HG02981 (cell line): ENCODE data around the gene HCK.
"Not testable (repeated sequence)": the region's sequence is repeated elsewhere in the genome, so short reads cannot be mapped to it uniquely, and the experiment has no call there.

ENCODE experiments used
- ATAC-seq: cut with Tn5 transposase; IDR thresholded peaks from one replicate; pipeline ENCODE4 v1.9.1; 2021; ENCODE audit warnings: mild to moderate bottlenecking, moderate library complexity; ENCODE audit not compliant: unreplicated experiment

The HCK gene

DNA sequence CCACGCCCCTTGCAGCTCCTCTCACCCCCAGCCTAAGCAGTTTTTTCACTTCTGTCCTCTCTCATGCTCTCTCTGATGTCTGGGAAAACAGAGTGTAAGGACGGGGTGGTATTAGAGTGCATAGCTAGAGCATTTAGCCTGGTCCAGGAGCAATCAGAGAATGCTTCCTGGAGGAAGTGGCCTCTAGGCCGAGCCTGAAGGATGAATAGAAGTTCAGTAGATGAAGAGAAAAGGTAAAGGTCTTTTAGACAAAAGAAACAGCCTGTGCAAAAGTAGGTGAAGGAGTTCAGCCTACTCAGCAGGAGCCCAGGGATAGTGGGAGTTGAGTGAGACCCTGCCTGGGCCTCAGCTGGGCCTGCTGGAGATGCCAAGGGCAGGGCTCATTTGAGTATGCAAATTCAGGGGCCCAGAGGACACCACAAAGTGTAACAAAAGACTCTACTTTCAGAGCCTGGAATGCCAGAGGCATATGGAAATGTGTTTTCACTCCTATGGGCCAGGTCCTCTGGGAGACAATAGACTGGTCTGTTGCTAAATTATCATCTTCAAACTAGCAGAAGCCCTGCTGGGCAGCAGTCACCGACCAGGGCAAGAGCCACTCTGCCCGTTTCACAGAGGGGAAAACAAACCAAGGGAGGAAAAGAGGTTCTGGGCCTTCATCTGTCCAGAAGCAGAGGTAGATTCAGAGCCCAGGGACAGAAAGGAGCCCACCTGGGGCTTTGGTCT lies 37.8 kb downstream of the HCK start:
- ATAC-seq = no peak

DNA sequence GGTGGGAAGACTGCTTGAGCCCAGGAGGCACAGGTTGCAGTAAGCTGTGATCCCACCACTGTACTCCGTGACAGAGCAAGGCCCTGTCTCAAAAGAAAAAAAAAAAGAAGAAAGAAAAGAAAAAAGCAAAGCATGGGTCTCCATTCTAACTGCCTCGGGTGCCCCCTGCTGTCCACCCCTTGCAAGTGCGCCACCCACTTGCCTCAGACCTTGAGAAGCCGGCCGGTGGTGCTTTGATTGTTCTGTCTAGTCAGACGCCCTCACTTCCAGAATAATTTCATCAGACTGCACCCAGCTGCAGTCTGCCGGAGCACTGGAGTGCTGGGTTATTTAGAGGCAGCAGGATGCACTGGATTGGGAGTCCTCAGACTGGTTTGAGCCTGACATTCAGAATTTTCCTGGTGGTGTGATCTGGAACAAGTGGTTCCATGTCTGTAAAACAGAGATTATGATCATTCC lies 39.9 kb downstream of the HCK start:
- no peak for ATAC-seq

DNA sequence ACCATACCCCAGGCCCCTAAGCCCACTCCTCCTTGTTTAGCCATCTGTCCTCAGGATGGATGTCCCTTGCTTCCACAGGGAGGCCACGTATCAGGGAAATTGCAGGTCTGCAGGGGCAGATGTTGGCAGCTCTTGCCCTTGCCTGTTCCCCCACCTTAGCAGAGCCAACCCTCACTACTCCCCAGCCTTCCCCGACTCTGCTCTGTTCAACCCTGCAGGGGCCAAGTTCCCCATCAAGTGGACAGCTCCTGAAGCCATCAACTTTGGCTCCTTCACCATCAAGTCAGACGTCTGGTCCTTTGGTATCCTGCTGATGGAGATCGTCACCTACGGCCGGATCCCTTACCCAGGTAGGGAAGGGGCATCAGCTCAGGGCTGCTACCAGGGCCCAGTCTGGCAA lies 46.7 kb downstream of the HCK start:
- no peak for ATAC-seq

DNA sequence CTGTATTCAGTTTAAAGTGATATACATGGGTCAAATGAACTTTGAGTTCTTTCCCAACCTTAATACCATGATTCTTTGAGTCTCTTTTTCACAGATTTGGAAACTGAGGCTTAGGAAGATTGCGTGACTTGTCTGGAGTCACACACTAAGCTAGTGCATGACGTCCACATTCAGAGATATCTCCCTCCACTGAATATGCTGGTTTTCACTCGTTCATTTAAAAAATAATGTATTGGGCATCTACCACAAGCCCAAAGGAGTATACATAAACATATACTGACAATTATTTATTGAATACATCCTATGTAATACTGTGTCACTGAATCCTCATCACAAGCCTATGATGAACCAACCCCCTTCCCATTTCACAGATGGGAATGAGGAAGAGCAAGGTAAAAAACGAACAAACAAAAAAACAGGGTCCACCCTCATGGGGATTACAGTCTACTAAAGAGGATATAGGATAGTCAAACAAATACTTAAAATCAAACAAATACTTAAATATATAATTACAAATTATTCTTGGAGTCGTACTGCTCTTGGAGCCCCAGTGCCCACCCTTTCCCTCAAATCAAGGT lies 56.9 kb downstream of the HCK start:
- ATAC-seq = no peak

DNA sequence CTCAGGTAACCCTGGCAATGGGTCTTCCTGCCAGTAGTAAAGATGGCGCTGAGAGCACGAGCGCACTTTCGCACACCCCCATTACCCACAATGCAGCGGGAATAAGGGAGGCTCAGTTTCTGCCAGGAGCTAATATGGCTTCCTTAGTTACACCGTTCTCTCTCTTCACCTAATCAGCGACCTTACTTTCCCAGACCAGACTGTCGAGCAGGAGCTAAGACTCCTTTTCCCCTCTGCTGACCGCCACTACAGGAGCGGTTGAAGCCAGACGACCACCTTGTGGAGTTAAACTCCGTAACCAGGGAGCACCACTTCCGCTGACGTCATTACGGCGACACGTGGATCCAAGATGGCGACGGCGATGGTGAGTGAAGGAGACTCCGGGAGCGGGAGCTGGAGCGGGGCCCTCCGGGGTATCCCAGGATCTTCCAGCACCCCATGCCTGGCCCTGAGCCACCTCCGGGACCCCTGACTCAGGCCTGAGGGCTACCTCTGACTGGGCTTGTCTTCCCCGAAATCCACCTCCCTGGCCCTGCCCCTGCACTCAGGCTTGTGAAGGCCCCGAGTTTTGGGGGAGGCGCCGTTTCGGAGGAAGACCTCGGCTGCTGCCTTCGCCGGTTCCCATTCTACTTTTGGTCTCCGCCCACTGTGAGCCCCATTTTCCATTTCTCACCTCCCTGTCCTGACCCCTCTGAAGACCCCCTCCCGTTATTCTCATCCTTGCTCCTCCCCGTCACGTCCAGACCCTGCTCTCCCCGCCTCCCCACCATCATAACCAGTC lies 57.5 kb downstream of the HCK start, which contains the start of gene TM9SF4:
TM9SF4 (plus strand) TSS at position 323 of the 781 bp plus-strand sequence; CDS start at position 350, 27 bp downstream.
- peak; percentile 78 for ATAC-seq

DNA sequence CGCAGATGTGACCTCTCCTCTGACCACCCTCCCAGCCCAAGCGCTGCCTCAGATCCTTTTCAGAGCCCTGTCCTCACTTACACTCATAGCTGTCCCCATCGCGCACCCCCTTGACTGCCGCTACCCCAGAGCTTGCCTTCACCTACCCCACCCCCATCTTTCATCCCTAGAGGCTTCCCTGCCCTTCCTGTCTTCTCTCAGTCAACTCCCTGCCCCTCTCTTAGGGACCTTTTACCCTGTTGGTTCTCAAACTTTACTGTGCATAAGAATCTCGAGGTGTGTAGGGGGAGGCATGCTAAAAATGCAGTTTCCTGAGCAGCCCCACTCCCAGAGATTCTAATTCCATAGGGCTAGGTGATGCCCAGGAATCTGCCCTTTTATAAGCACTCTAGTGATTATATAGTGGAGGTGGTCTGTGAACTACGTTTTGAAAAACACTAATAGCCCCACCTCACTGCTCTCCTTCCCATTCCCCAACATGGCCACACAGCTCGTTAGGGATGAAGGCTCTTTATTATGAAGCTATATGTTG lies 58.2 kb downstream of the HCK start:
- peak; percentile 20 for ATAC-seq

DNA sequence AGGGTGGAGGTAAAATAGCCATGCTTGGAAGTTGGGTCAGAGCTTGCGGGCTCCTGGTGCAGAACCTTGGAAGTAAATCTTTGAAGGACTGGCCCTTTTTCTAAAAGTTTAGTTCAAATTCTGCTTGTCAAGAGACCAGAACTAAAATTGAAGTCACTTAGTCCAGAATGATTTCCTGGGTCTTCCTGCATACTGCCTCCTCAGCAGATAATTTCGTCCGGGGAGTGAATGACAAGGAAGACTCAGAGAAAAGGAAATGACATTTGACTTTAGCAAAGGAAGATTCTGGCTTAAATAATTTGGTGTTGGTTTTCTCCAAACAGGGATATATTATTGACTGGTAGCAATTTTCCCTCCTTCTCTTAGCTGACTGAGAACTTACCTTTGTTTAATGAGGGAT lies 58.7 kb downstream of the HCK start:
- ATAC-seq = no peak

DNA sequence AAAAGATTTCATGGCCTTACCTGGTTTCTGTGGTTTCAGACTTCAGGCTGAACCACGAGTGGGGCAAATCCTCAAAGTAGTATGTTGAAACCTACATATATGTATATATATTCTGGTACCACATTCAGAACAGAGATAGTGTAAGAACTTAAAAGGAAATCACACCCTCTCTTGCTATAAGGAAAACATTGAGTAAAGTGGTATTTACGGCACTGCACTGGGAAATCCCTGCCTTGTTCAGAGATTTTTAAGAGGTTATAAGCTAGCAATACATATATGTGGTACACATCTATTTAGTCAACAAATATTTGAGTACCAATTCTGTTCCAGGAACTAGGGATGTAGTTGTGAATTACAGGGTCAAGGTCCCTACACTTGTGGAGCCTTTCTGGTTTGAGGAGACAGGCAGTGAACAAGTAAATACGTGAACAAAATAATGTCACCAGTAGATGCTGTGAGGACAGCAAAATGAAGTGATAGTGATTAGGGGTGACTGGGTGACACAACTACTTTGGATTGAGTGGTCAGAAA lies 59.2 kb downstream of the HCK start:
- ATAC-seq = no peak

DNA sequence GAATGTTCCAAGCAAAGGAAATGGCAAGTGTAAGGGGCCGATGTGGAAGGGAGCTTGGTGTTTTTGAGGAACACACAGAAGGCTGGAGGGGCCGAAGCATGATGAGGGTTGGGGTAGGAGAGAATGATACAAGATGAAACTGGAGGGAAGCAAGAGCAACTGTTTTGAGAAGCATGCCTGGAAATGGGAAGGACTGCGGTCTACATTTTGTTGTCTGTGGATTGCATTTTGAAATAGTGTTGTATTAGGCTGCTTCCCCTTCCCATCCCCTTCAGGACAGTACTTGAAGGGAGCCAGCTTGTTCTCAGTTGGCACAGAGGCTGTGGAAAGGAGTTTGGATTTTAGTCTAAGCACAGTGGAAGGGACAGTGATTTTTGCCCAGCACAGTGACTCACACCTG lies 59.7 kb downstream of the HCK start:
- no peak for ATAC-seq

DNA sequence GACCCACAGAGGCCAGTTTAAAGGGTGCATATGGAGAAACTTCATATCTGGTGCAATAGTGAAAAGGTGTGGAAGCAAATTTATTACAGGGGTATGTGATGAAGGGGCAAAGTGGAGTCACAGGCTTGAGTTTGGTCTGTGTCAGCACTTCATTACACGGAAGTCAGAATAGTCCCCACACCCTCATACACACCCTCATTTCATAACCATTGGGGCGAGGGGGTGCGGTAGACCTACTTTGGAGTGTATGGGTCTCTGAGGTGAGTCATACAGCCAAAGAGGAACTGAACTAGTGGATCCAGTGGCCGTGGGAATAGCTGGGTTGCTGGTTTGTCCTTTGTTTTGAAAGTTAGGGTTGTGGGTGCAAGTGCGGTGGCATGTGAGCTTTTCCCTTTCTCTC lies 60.8 kb downstream of the HCK start:
- no peak for ATAC-seq

DNA sequence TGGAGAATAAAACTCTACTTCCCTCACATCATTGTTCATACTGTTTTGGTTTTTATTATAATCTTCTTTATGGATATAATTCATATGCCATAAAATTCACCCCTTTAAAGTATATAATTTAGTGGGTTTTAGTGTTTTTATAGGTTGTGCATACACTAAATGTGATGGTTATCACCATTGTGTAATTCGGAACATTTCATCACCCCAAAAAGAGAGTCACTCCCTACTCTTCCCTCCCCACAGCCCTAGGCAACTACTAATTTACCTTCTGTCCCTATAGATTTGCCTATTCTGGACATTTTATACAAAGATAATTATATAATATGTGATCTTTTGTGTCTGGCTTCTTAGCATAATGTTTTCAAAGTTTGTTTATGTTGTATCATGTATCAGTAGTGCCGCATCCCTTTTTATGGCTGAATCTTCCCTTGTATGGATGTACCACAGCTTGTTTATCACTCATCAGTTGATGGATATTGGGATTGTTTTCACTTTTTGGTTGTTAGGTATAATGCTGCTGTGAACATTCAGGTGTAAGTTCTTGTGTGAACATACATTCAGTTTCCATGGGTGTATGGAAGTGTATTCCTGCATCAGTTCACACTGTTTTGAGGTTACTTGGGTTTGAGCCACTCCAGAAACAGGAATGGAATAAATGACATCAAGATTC lies 61.7 kb downstream of the HCK start:
- no peak for ATAC-seq

DNA sequence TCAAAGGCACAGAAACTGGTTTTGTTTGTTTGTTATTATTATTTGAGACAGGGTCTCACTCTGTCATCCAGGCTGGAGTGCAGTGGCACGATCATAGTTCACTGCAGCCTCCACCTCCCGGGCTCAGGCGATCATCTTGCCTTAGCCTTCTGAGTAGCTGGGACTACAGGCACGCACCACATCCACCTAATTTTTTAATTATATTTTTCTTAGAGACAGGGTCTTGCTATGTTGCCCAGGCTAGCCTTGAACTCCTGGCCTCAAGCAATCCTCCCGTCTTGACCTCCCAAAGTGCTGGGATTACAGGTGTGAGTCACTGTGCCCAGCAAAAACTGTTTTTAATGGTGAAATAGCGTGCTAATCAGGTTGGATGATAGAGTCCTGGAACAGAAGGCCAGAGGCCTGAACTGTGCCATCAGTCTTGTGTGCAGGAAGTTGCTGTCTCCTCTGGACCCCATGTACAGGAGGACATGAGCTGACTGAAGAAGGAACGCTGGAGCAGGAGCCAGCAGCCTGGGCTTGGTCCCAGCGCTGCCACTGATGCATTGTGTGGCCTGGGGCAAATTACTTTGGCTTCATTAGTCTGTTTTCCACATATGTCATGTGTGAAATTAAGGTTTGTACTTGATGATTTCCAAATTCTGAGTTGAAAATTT lies 62.4 kb downstream of the HCK start:
- ATAC-seq = no peak

DNA sequence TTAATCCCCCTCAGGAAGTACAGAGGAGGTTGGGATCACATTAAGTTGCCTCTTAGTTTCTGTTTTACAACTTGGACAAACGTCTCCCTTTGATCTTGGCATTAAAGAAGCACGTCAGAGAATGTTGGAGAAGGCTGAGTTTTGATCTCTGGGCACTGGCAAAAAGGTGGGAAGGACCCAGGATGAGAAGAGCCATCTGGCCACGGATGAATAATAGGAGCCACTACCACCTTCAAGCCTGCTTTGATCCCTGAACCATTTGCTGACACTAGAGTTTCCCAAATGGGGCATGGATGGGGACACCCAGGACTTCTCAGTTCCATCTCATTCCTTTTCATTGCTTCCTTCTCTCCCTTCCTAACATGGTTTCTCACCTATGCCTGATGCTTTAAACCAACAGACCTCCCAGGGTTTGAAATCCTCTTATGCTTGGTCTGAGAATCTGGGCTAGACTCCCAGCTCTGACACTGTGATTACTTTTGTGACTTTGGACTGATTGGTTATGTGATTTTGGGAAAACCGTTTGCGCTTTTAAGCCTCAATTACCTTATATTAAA lies 63.2 kb downstream of the HCK start:
- ATAC-seq = no peak

DNA sequence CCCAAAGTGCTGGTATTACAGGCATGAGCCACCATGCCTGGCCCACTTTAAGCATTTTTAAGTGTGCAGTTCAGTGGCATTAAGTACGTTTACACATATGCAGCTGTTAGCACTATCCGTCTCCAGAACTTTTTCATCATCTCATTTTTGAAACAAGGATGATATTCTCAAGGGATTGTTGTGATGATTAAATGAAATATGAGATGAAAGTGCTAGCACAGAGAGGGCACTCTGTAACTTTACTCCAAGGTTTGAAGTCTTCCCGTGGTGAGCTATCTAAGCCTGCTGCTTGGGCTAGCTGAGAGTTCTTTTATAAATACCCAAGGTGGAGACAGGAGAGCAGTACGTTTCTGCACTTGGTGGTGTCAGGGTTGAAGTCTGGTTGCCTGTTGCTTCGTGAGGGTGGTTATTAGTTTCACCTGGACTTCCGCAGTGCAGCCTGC lies 64.1 kb downstream of the HCK start:
- ATAC-seq = no peak

DNA sequence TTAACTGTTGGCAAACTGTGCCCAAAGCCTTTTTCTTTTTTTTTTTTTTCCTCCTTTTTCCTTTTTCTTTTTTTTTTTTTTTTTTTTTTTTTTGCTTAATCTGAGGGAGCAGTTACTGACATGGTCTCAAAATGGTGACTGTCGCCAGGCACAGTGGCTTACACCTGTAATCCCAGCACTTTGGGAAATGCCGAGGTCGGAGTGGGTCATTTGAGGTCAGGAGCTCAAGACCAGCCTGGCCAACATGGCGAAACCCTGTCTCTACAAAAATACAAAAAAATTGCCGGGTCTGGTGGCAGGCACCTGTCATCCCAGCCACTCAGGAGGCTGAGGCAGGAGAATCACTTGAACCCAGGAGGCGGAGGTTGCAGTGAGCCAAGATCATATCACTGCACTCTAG lies 64.8 kb downstream of the HCK start:
- not testable (repeated sequence) for ATAC-seq

DNA sequence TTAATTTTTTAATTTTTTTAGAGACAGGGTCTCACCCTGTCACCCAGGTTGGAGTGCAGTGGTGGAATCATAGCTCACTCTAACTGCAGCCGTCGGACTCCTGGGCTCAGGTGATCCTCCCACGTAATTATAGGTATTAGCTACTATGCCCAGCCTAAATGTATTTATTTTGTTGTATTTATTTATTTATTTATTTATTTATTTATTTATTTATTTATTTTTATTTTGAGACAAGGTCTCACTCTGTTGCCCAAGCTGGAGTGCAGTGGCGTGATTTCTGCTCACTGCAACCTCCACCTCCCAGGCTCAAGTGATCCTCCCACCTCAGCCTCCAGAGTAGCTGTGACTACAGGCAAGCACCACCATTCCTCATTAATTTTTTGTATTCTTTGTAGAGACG lies 66.4 kb downstream of the HCK start:
- not testable (repeated sequence) for ATAC-seq

DNA sequence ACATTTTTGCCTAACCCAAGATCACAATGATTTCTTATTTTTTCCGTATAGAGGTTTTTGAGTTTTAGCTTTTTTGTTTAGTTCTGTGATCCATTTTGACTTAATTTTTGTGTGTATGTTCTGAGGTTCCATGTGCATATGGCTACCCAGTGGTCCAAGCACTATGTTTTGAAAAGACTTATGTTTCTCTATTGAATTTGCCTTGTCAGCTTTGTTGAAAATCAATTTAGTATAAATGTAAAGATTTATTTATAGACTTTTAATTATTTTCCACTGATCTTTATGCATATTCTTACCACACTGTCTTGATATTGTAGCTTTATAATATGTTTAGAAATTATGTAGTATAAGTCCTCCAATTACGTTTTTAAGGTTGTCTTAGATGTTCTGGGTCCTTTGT lies 67.7 kb downstream of the HCK start:
- ATAC-seq = no peak

DNA sequence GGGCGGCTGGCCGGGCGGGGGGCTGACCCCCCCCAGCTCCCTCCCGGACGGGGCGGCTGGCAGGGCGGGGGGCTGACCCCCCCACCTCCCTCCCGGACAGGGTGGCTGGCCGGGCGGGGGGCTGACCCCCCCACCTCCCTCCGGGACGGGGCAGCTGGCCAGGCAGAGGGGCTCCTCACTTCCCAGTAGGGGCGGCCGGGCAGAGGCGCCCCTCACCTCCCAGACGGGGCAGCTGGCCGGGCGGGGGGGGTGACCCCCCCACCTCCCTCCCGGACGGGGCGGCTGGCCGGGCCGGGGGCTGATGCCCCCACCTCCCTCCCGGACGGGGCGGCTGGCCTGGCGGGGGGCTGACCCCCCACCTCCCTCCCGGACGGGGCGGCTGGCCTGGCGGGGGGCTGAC lies 69.9 kb downstream of the HCK start:
- not testable (repeated sequence) for ATAC-seq

DNA sequence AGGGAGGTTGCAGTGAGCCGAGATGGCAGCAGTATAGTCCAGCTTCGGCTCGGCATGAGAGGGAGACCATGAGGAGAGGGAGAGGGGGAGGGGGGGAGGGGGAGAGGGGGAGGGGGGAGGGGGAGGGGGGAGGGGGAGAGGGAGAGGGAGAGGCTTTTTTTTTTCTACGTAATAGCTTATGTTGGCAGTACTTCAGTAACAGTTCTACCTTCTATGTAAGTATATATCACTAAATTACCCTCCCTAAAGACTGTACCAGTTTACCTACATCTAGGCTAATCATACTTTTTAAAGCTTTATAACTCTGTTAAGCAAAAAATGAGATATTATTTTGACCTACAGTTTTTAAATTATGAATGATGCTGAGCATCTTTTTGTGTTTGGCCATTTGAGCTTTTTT lies 71.0 kb downstream of the HCK start:
- no peak for ATAC-seq

DNA sequence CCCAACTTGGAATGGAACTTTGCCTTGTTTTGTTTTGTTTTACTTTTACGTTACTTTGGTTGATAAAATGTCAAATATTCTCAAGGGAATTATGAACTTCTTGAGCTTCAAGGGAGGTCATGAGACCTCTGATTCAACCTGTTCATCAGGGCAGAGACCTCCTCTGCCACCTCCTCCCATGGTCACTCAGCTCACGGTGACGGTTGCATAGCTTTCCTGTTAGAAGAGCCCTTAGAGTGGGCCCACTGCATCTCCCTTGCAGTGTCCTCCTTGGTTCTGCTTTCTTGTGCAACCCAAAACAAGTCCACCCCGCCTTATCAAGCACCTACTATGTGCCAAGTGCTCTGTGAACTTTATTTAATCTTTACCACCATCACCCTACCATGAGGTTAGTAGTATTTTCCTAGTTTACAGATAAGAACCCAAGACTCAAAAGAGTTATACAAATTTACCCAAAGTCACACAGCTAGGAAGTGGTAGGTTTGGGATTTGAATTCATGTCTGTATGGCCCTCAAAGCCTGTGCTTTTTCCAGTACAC lies 72.9 kb downstream of the HCK start:
- ATAC-seq = no peak
